ENCODE results near the gene KCNK10. TPM values are rescaled to one million over a fixed set of nuclear protein-coding genes. Genes with fewer than 3 reads are reported as not detected.

KCNK10 gene
- total and polyA plus RNA-seq, 2 experiments from 2014 or later, result 1.6 to 1.7 TPM

DNA sequence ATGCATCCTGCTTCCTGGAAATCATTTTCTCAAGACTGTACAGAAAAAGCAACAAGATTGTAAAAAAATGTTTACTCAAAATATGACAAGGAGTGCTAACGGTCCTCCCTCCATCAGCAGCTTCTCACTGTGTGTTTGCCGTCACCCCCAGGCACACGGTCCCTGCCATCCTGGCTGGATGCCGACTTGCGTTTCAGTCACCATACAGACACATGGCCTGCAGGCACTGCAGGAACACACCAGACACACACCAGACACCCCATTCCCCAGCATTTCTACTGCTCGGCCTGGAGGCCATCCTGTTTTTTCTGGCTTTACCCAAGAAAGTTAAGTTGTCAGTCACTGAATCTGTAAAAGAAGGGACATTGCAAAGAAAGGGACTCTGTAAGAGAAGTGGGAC is 10.8 kb downstream of the KCNK10 start:
- Histone ChIP-seq H2AFZ (no peak overlapping the region), H3K27ac (no peak overlapping the region), H3K27me3 (peaks cover 3% of the 10 kb centered on the region), H3K4me1 (ENCODE audit: insufficient read depth) (no peaks in the 10 kb centered on the region), H3K4me3 (no peak overlapping the region), H3K79me2 (no peaks in the 10 kb centered on the region), H3K9me3 (ENCODE audit: low read depth) (no peaks in the 10 kb centered on the region), H3K36me3 (replicated peaks; ENCODE audit: insufficient read depth, low read depth) (no peaks in the 10 kb centered on the region), H4K20me1 (ENCODE audit: insufficient read depth, poor library complexity, severe bottlenecking) (no peaks in the 10 kb centered on the region), H3K9me2 (replicated peaks; ENCODE audit: insufficient read depth) (no peaks in the 10 kb centered on the region), H3K4me2 (no peak overlapping the region)
- TF ChIP-seq, protein P1, sequence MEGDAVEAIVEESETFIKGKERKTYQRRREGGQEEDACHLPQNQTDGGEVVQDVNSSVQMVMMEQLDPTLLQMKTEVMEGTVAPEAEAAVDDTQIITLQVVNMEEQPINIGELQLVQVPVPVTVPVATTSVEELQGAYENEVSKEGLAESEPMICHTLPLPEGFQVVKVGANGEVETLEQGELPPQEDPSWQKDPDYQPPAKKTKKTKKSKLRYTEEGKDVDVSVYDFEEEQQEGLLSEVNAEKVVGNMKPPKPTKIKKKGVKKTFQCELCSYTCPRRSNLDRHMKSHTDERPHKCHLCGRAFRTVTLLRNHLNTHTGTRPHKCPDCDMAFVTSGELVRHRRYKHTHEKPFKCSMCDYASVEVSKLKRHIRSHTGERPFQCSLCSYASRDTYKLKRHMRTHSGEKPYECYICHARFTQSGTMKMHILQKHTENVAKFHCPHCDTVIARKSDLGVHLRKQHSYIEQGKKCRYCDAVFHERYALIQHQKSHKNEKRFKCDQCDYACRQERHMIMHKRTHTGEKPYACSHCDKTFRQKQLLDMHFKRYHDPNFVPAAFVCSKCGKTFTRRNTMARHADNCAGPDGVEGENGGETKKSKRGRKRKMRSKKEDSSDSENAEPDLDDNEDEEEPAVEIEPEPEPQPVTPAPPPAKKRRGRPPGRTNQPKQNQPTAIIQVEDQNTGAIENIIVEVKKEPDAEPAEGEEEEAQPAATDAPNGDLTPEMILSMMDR (IDR thresholded peaks at IDR 0.05; ENCODE audit: poor library complexity), result no peak
- TF ChIP-seq EZH2 (IDR thresholded peaks at IDR 0.05; ENCODE audit: borderline replicate concordance) (no peak), EZH2phosphoT487 (IDR thresholded peaks at IDR 0.05; ENCODE audit: low read depth, severe bottlenecking, unreplicated experiment) (no peak)
- DNase-seq (ENCODE audit: low spot score), result no peak
- 65% methylated on average over 6 of the region's 6 CpGs for WGBS (ENCODE audit: low lambda C conversion rate, missing lambda C conversion rate)

DNA sequence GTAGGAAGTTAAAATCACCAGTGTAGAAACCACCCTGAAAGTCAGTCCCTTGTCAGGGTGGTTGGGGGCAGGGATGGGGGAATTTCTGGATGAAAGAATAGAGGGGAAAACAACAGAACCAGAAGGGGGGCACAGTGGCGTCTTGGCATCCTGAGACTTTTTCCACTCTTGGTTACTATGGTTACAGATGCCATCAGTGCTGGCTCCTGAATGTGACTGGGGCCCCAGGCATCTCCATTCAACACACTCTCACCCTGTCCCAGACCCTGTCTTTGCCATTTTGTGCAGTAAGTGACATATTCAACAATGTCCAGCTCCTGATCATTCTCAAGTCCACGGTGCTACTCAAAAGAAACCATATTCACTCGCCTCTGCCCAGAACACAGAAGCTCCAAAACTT is 11.3 kb downstream of the KCNK10 start:
- H3K4me1 ChIP-seq (ENCODE audit: insufficient read depth), result no peaks in the 10 kb centered on the region
- TF ChIP-seq EZH2phosphoT487 (IDR thresholded peaks at IDR 0.05; ENCODE audit: low read depth, severe bottlenecking, unreplicated experiment), result no peak
- no peak for TF ChIP-seq EZH2 (IDR thresholded peaks at IDR 0.05; ENCODE audit: borderline replicate concordance)
- TF ChIP-seq, protein P1 (IDR thresholded peaks at IDR 0.05; ENCODE audit: poor library complexity), result no peak
- DNase-seq (ENCODE audit: low spot score), result no peak

DNA sequence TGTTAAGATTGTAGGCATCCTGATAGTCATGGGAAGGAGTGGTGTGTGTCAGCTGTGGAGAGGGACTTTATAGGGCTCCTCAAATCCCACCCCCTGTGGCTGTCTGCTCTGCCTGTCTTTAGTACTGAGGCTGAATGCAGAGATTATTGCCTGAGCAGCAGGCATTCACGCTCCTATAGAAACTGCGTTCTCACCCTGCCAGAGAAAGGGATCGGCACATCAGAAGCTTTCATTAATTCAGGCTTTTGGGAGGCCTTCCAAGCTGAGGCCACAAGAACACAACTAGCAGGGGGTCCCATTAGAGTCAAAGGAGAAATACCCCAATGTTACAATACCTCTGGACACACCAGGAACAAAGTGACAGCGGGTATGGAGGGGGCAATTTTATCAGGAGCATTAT is 12.6 kb downstream of the KCNK10 start:
- WGBS (ENCODE audit: low lambda C conversion rate, missing lambda C conversion rate), result 46% methylated on average over 4 of the region's 4 CpGs
- Histone ChIP-seq H3K4me2 (no peak overlapping the region), H3K27me3 (no peaks in the 10 kb centered on the region), H3K9me2 (replicated peaks; ENCODE audit: insufficient read depth) (no peaks in the 10 kb centered on the region), H3K27ac (no peak overlapping the region), H3K4me3 (no peak overlapping the region), H3K9me3 (ENCODE audit: low read depth) (no peaks in the 10 kb centered on the region), H3K79me2 (no peaks in the 10 kb centered on the region), H3K4me1 (ENCODE audit: insufficient read depth) (no peaks in the 10 kb centered on the region), H2AFZ (no peak overlapping the region), H4K20me1 (ENCODE audit: insufficient read depth, poor library complexity, severe bottlenecking) (no peaks in the 10 kb centered on the region), H3K36me3 (replicated peaks; ENCODE audit: insufficient read depth, low read depth) (no peaks in the 10 kb centered on the region)
- TF ChIP-seq, protein P1 (IDR thresholded peaks at IDR 0.05; ENCODE audit: poor library complexity), result no peak
- TF ChIP-seq EZH2phosphoT487 (IDR thresholded peaks at IDR 0.05; ENCODE audit: low read depth, severe bottlenecking, unreplicated experiment) (no peak), EZH2 (IDR thresholded peaks at IDR 0.05; ENCODE audit: borderline replicate concordance) (no peak)
- DNase-seq (ENCODE audit: low spot score), result no peak

More for the DNA sequence above, 11.3 kb downstream of the KCNK10 start:
- H3K27me3 ChIP-seq, result no peaks in the 10 kb centered on the region
- H3K79me2 ChIP-seq, result no peaks in the 10 kb centered on the region
- no peaks in the 10 kb centered on the region for H3K9me2 ChIP-seq (replicated peaks; ENCODE audit: insufficient read depth)
- H3K27ac ChIP-seq, result no peak overlapping the region
- H3K4me3 ChIP-seq, result no peak overlapping the region
- no peaks in the 10 kb centered on the region for H4K20me1 ChIP-seq (ENCODE audit: insufficient read depth, poor library complexity, severe bottlenecking)
- H3K9me3 ChIP-seq (ENCODE audit: low read depth), result no peaks in the 10 kb centered on the region
- no peaks in the 10 kb centered on the region for H3K36me3 ChIP-seq (replicated peaks; ENCODE audit: insufficient read depth, low read depth)
- H3K4me2 ChIP-seq, result no peak overlapping the region
- no peak overlapping the region for H2AFZ ChIP-seq
- 84% methylated on average over 3 of the region's 3 CpGs for WGBS (ENCODE audit: low lambda C conversion rate, missing lambda C conversion rate)

DNA sequence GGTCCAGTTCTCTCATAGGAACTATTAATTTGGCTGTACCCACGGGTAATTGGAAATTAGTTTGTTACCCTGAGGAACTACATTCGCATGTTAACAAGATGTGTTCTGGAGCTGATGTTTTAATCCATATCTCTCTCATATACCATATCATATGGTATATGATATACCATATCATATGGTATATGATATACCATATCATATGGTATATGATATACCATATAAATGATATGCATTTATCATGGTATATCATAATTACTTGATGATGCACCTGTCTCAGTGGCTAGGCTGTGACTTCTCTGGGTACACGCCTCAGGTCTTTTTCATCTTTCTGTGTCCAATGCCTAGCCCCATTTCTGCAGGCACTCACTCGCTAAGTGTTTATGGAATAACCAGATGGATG is 13.0 kb downstream of the KCNK10 start:
- Histone ChIP-seq H3K4me3 (no peak overlapping the region), H3K4me1 (ENCODE audit: insufficient read depth) (no peaks in the 10 kb centered on the region), H3K36me3 (replicated peaks; ENCODE audit: insufficient read depth, low read depth) (no peaks in the 10 kb centered on the region), H3K27ac (no peak overlapping the region), H3K4me2 (no peak overlapping the region), H3K9me3 (ENCODE audit: low read depth) (no peaks in the 10 kb centered on the region), H4K20me1 (ENCODE audit: insufficient read depth, poor library complexity, severe bottlenecking) (no peaks in the 10 kb centered on the region), H3K27me3 (no peaks in the 10 kb centered on the region), H3K9me2 (replicated peaks; ENCODE audit: insufficient read depth) (no peaks in the 10 kb centered on the region), H2AFZ (no peak overlapping the region), H3K79me2 (no peaks in the 10 kb centered on the region)
- DNase-seq (ENCODE audit: low spot score), result no peak
- no peak for TF ChIP-seq EZH2 (IDR thresholded peaks at IDR 0.05; ENCODE audit: borderline replicate concordance)
- TF ChIP-seq, protein P1 (IDR thresholded peaks at IDR 0.05; ENCODE audit: poor library complexity), result no peak
- TF ChIP-seq EZH2phosphoT487 (IDR thresholded peaks at IDR 0.05; ENCODE audit: low read depth, severe bottlenecking, unreplicated experiment), result no peak
- 94% methylated on average over 4 of the region's 4 CpGs for WGBS (ENCODE audit: low lambda C conversion rate, missing lambda C conversion rate)
